ACC112 (cell line): ENCODE results near the gene MAP3K12.
"Not testable (repeated sequence)": the region's sequence is repeated elsewhere in the genome, so short reads cannot be mapped to it uniquely, and the experiment has no call there.

Source experiments
- H2AFZ ChIP-seq: fragments of 200-600 bp; sonication (generic); one replicate; pipeline ENCODE4 v1.6.0; 2017; ENCODE audit warnings: antibody characterized with exemption, low read length; ENCODE audit not compliant: unreplicated experiment
- H3K27ac ChIP-seq: fragments of 200-600 bp; sonication (generic); 2 replicates; pipeline ENCODE4 v1.5.1; 2014; ENCODE audit warnings: low read depth, mild to moderate bottlenecking, antibody characterized with exemption, low read length, moderate library complexity
- H3K27me3 ChIP-seq: fragments of 200-600 bp; sonication (generic); 2 replicates; pipeline ENCODE4 v1.6.1; 2014; ENCODE audit warnings: mild to moderate bottlenecking, antibody characterized with exemption, low read length, moderate library complexity, mixed read lengths; ENCODE audit not compliant: insufficient read depth
- H3K36me3 ChIP-seq: fragments of 200-600 bp; sonication (generic); 2 replicates; pipeline ENCODE4 v1.6.1; 2016; ENCODE audit warnings: mild to moderate bottlenecking, antibody characterized with exemption, low read length, moderate library complexity, mixed read lengths; ENCODE audit not compliant: insufficient read depth
- H3K4me1 ChIP-seq: fragments of 200-600 bp; sonication (generic); one replicate; pipeline ENCODE4 v1.6.1; 2016; ENCODE audit warnings: low read length, mixed read lengths; ENCODE audit not compliant: insufficient read depth, unreplicated experiment, control insufficient read depth
- H3K4me3 ChIP-seq: fragments of 200-600 bp; sonication (generic); 2 replicates; pipeline ENCODE4 v1.5.1; 2014; ENCODE audit warnings: mild to moderate bottlenecking, low read depth, low read length
- H3K79me2 ChIP-seq: fragments of 200-600 bp; sonication (generic); one replicate; pipeline ENCODE4 v1.6.0; 2016; ENCODE audit warnings: low read length; ENCODE audit not compliant: control insufficient read depth, unreplicated experiment, insufficient read depth

Gene MAP3K12

DNA sequence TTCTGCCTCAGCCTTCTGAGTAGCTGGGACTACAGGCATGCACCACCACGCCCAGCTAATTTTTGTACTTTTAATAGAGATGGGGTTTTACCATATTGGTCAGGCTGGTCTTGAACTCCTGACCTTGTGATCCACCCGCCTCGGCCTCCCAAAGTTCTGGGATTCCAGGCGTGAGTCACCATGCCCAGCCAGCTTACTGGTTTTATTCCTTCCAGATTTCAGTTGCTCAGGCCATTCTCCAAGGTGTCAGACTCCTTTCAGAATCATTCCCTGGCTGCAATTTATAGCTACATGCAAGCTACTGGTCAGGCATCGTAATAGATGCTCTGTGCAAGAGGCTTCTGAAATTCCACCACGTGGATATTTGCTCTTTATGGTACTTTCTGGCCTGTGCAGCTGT, 17.8 kb downstream of the MAP3K12 start:
- H3K36me3 ChIP-seq: peaks cover 37% of the 10 kb centered on the region
- H2AFZ ChIP-seq, H3K27me3 ChIP-seq, H3K4me3 ChIP-seq: not testable (repeated sequence)
- peaks cover 46% of the 10 kb centered on the region for H3K4me1 ChIP-seq
- peak overlapping the region; percentile 44; the same call in 1 of the 2 replicates for H3K27ac ChIP-seq
- peaks cover 14% of the 10 kb centered on the region for H3K79me2 ChIP-seq

- Histone ChIP-seq H3K27ac (peak overlapping the region; percentile 63), H3K27me3 (no peaks in the 10 kb centered on the region), H3K36me3 (peaks cover 44% of the 10 kb centered on the region), H2AFZ (no peak overlapping the region), H3K4me3 (no peak overlapping the region), H3K79me2 (peaks cover 21% of the 10 kb centered on the region), H3K4me1 (peaks cover 53% of the 10 kb centered on the region)
These were observed 18.5 kb downstream of the MAP3K12 start for GRCh38 chr12:53480491-53481442.

DNA sequence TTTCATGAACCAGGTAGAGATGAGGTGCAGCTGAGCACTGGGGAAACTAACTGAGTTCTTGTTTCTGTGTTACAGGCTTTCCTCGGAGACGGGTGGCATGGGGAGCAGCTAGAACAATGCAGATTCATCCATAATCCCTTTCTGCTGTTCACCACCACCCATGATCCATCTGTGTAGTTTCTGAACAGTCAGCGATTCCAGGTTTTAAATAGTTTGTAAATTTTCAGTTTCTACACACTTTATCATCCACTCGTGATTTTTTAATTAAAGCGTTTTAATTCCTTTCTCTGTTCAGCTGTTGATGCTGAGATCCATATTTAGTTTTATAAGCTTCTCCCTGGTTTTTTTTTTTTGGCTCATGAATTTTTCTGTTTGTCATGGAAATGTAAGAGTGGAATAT, 19.9 kb downstream of the MAP3K12 start:
- Histone ChIP-seq H3K79me2 (peaks cover 33% of the 10 kb centered on the region), H3K27ac (peak overlapping the region; percentile 63), H3K36me3 (peaks cover 58% of the 10 kb centered on the region), H3K4me3 (no peak overlapping the region), H3K4me1 (peaks cover 63% of the 10 kb centered on the region), H3K27me3 (no peaks in the 10 kb centered on the region), H2AFZ (no peak overlapping the region)

DNA sequence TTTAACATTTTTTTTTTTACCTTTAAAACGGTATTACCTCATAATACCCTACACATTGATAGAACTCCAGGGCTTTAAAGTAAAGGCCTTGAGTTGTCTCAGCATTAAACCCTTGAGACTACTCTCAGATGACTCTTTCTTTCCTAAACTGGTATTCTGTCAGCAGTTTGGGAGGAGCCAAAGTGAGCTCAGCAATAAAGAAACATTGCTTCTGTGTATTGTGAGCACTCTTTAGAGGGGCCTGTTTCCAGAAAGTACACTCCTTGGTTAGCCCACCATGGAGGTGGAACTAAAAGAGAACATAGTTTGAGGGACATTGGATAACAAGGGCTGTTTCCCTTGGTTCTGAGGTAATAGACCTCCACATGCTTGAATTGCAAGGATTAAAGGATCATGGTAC, 20.4 kb downstream of the MAP3K12 start:
- no peaks in the 10 kb centered on the region for H3K27me3 ChIP-seq
- H3K27ac ChIP-seq: peak overlapping the region; percentile 63
- peaks cover 67% of the 10 kb centered on the region for H3K4me1 ChIP-seq
- H3K79me2 ChIP-seq: peaks cover 38% of the 10 kb centered on the region
- no peak overlapping the region for H2AFZ ChIP-seq
- H3K4me3 ChIP-seq: no peak overlapping the region
- H3K36me3 ChIP-seq: peaks cover 63% of the 10 kb centered on the region

GRCh38 chr12:53476769-53477209, 22.5 kb downstream of the MAP3K12 start:
- H2AFZ ChIP-seq: no peak overlapping the region

DNA sequence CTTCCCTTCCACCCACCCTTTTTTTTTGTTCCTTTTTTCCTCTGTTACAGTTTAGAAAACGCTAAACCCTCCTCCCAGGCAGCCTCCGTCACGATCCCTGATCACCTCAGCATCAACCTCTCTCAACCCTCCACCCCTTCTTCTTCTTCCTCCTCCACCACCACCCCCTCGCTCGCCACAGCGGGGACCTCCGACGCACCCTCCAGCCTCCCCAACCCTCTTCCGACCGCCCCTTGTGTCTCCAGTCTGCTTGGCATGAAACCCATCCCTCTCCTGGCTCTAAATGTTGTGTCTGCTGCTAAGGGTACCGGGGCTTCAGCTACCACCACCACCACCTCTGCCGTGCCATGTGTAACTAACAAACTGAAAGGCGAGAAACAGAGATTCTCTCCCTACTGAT, 24.4 kb downstream of the MAP3K12 start:
- Histone ChIP-seq H2AFZ (no peak overlapping the region), H3K27me3 (no peaks in the 10 kb centered on the region), H3K27ac (0 out of 2 replicates have a peak overlapping the region, but pooled peaks have one; percentile 3), H3K4me3 (no peak overlapping the region), H3K79me2 (peaks cover 68% of the 10 kb centered on the region), H3K36me3 (peaks cover 66% of the 10 kb centered on the region), H3K4me1 (peaks cover 57% of the 10 kb centered on the region)

More at GRCh38 chr12:53476769-53477209, 22.5 kb downstream of the MAP3K12 start:
- H3K27ac ChIP-seq: peak overlapping the region; percentile 3; the same call in 1 of the 2 replicates
- H3K27me3 ChIP-seq: no peaks in the 10 kb centered on the region
- H3K36me3 ChIP-seq: peaks cover 69% of the 10 kb centered on the region
- H3K4me1 ChIP-seq: peaks cover 76% of the 10 kb centered on the region
- H3K4me3 ChIP-seq: no peak overlapping the region
- peaks cover 56% of the 10 kb centered on the region for H3K79me2 ChIP-seq

- no peak overlapping the region for H3K4me3 ChIP-seq
- H3K27me3 ChIP-seq: no peaks in the 10 kb centered on the region
- H3K79me2 ChIP-seq: peaks cover 68% of the 10 kb centered on the region
- no peak overlapping the region for H2AFZ ChIP-seq
- peaks cover 49% of the 10 kb centered on the region for H3K4me1 ChIP-seq
- H3K36me3 ChIP-seq: peaks cover 59% of the 10 kb centered on the region
- peak overlapping the region; percentile 3; the same call in 1 of the 2 replicates for H3K27ac ChIP-seq
These were observed 25.2 kb downstream of the MAP3K12 start for GRCh38 chr12:53474077-53474476.

- Histone ChIP-seq H3K27ac (no peak overlapping the region), H3K27me3 (no peaks in the 10 kb centered on the region), H2AFZ (no peak overlapping the region), H3K4me3 (no peak overlapping the region), H3K4me1 (peaks cover 36% of the 10 kb centered on the region), H3K79me2 (peaks cover 74% of the 10 kb centered on the region), H3K36me3 (peaks cover 66% of the 10 kb centered on the region)
These were observed 27.1 kb downstream of the MAP3K12 start for GRCh38 chr12:53472056-53472582.

DNA sequence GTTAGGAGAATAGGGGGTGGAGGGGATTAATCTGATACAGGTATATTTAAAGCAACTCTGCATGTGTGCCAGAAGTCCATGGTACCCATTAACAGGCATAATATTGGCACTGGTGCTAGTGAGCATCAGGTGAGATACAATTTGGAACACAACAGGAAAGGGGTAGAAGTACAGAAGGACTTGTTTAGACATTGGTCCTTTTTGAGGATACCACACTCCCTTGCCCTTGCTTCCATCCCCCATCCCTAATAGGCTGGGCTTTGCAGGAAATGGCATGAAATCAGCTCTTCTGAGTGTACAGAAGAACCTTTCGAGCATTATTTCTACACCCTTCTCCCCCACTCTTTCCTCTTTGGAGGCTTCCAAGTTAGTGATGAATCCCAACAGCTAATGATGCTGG, 31.0 kb downstream of the MAP3K12 start:
- H2AFZ ChIP-seq: no peak overlapping the region
- H3K79me2 ChIP-seq: peaks cover 66% of the 10 kb centered on the region
- H3K36me3 ChIP-seq: peaks cover 63% of the 10 kb centered on the region
- H3K4me3 ChIP-seq: no peak overlapping the region
- no peaks in the 10 kb centered on the region for H3K27me3 ChIP-seq
- H3K27ac ChIP-seq: no peak overlapping the region
- peaks cover 9% of the 10 kb centered on the region for H3K4me1 ChIP-seq

GRCh38 chr12:53467880-53468279, 31.4 kb downstream of the MAP3K12 start:
- H3K79me2 ChIP-seq: peaks cover 69% of the 10 kb centered on the region
- H3K36me3 ChIP-seq: peaks cover 67% of the 10 kb centered on the region
- H3K27me3 ChIP-seq: no peaks in the 10 kb centered on the region
- no peak overlapping the region for H3K4me3 ChIP-seq
- no peak overlapping the region for H2AFZ ChIP-seq
- no peak overlapping the region for H3K27ac ChIP-seq
- H3K4me1 ChIP-seq: peaks cover 12% of the 10 kb centered on the region
